DND-41 (cell line): ENCODE measurements around the gene DCC.

ENCODE experiments used
- ATAC-seq: fragments of 200-7000 bp; cut with Tn5 transposase; 3 replicates; pipeline ENCODE4 v1.9.1; 2021; ENCODE audit warnings: low read depth; ENCODE audit not compliant: insufficient read depth
- DNase-seq: peaks from one replicate; pipeline ENCODE4 v3.0.0-alpha.2; 2020
- H2AFZ ChIP-seq: 2 replicates; pipeline ENCODE4 v1.6.0; 2012; ENCODE audit warnings: low read depth, low read length
- H3K27ac ChIP-seq: 2 replicates; pipeline ENCODE4 v1.5.1; 2012; ENCODE audit warnings: low read length, inconsistent platforms
- H3K27me3 ChIP-seq: fragments of 200-600 bp; sonication (generic); 2 replicates; pipeline ENCODE4 v1.6.0; 2012; ENCODE audit warnings: low read length, mild to moderate bottlenecking, inconsistent platforms; ENCODE audit not compliant: insufficient read depth, poor library complexity
- H3K36me3 ChIP-seq: 2 replicates; pipeline ENCODE4 v1.5.1; 2012; ENCODE audit warnings: low read length, inconsistent platforms; ENCODE audit not compliant: insufficient read depth
- H3K4me1 ChIP-seq: 2 replicates; pipeline ENCODE4 v1.5.1; 2012; ENCODE audit warnings: mild to moderate bottlenecking, low read length; ENCODE audit not compliant: insufficient read depth
- H3K4me2 ChIP-seq: 2 replicates; pipeline ENCODE4 v1.6.0; 2012; ENCODE audit warnings: mild to moderate bottlenecking, moderate library complexity, low read length, inconsistent platforms; ENCODE audit not compliant: insufficient read depth
- H3K4me3 ChIP-seq, 2 experiments: fragments of 200-600 bp in 1 of 2; shearing (Covaris generic) in 1 of 2; 2 replicates each; pipeline ENCODE4 v1.5.1; 2012 to 2016; ENCODE audit warnings: inconsistent platforms in 2 of 2, low read length in 2 of 2, mild to moderate bottlenecking in 2 of 2, low read depth in 1 of 2, moderate library complexity in 1 of 2
- H3K79me2 ChIP-seq: 2 replicates; pipeline ENCODE4 v1.6.0; 2012; ENCODE audit warnings: low read length, inconsistent platforms; ENCODE audit not compliant: insufficient read depth
- H3K9ac ChIP-seq: 2 replicates; pipeline ENCODE4 v1.6.0; 2012; ENCODE audit warnings: low read depth, mild to moderate bottlenecking, inconsistent platforms, low read length, moderate library complexity
- H3K9me3 ChIP-seq: 2 replicates; pipeline ENCODE4 v1.5.1; 2012; ENCODE audit warnings: low read length, moderate library complexity, mild to moderate bottlenecking, inconsistent platforms; ENCODE audit not compliant: insufficient read depth, severe bottlenecking
- H4K20me1 ChIP-seq: 2 replicates; pipeline ENCODE4 v1.6.0; 2012; ENCODE audit warnings: low read length; ENCODE audit not compliant: insufficient read depth
- CTCF ChIP-seq: IDR thresholded peaks from 2 replicates; pipeline ENCODE4 v1.5.1; 2012; ENCODE audit warnings: borderline replicate concordance, low read length, moderate library complexity, mild to moderate bottlenecking; ENCODE audit not compliant: poor library complexity, severe bottlenecking; ENCODE audit errors: extremely low read depth
- EZH2 ChIP-seq: IDR thresholded peaks from 3 replicates; pipeline ENCODE4 v1.6.1; 2012; ENCODE audit warnings: borderline replicate concordance, low read depth, mild to moderate bottlenecking, moderate library complexity, low read length, inconsistent platforms; ENCODE audit not compliant: severe bottlenecking

Gene DCC

DNA sequence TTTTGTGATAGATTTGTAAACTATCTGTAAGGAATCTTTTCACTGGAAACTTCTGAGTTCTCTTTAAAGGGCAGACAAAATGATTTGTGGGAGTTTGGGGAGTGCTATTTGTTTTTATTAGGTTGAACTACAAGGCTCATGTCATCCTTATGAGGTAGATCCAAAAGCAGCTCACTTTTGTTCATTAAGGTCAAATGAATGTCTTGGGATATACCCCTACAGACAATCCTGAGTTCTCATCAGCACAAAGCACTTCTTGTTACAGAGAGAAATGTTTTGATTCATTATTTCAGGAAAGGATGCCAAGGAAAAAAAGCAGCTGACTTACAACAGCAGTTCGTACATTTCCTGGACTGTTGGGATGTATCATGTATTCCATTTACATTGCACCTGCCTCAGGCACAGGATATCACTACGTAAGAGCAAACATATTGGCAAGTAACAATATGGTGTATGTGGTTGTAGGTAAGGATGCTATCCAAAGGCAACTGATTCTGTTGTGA is 68.9 kb downstream of the DCC start:
- no peak overlapping the region for H3K9ac ChIP-seq
- no peak overlapping the region for H3K27ac ChIP-seq
- ATAC-seq (no peak), DNase-seq (no peak)
- no peak overlapping the region for H2AFZ ChIP-seq
- no peaks in the 10 kb centered on the region for H3K9me3 ChIP-seq
- no peak overlapping the region for H3K4me3 ChIP-seq
- H3K36me3 ChIP-seq: no peaks in the 10 kb centered on the region
- no peaks in the 10 kb centered on the region for H3K79me2 ChIP-seq
- no peaks in the 10 kb centered on the region for H3K4me1 ChIP-seq
- H3K4me2 ChIP-seq: no peak overlapping the region
- TF ChIP-seq EZH2 (no peak), CTCF (no peak)
- H3K27me3 ChIP-seq: no peaks in the 10 kb centered on the region
- H4K20me1 ChIP-seq: no peaks in the 10 kb centered on the region

- Histone ChIP-seq H2AFZ (no peak overlapping the region), H3K4me2 (no peak overlapping the region)
- no peak for ATAC-seq
Observed at GRCh38 chr18:52409727-52410126, 69.7 kb downstream of the DCC start.

DNA sequence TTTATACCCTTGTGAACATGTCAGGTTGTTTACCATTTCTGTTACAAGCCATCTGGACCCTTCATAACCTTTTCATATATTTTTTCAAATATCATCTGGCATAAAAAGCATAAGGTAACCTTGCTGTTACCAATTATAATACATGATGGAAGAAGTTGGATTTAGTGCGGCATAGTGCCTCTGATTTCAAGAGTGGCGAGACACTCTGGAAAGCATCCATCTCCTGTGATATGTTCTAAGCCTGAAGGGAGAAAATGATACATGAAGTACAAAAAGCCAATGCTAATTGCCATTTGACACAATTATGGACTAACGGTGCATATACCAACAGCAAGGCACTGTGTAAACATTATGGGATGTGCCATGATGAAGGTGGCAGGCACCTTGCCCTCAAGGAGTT is 75.1 kb downstream of the DCC start:
- ATAC-seq: no peak
- Histone ChIP-seq H3K4me2 (no peak overlapping the region), H3K4me1 (no peaks in the 10 kb centered on the region), H3K9me3 (no peaks in the 10 kb centered on the region), H3K9ac (no peak overlapping the region), H2AFZ (no peak overlapping the region), H3K27me3 (no peaks in the 10 kb centered on the region), H4K20me1 (no peaks in the 10 kb centered on the region), H3K79me2 (no peaks in the 10 kb centered on the region), H3K36me3 (no peaks in the 10 kb centered on the region), H3K27ac (no peak overlapping the region), H3K4me3 (no peak overlapping the region)
- no peak for DNase-seq
- no peak for TF ChIP-seq CTCF

More at GRCh38 chr18:52409727-52410126, 69.7 kb downstream of the DCC start:
- Histone ChIP-seq H3K9ac (no peak overlapping the region), H3K79me2 (no peaks in the 10 kb centered on the region), H3K4me3 (no peak overlapping the region), H3K4me1 (no peaks in the 10 kb centered on the region), H3K9me3 (no peaks in the 10 kb centered on the region), H3K36me3 (no peaks in the 10 kb centered on the region), H3K27me3 (no peaks in the 10 kb centered on the region), H4K20me1 (no peaks in the 10 kb centered on the region), H3K27ac (no peak overlapping the region)
- TF ChIP-seq EZH2 (no peak), CTCF (no peak)
- DNase-seq: no peak

GRCh38 chr18:52422985-52423601 is 83.1 kb downstream of the DCC start:
- no peak for TF ChIP-seq CTCF
- TF ChIP-seq EZH2: no peak
- Histone ChIP-seq H3K36me3 (no peaks in the 10 kb centered on the region), H3K79me2 (no peaks in the 10 kb centered on the region), H3K4me3 (no peak overlapping the region), H2AFZ (no peak overlapping the region), H4K20me1 (no peaks in the 10 kb centered on the region), H3K27ac (no peak overlapping the region), H3K4me2 (no peak overlapping the region), H3K9me3 (no peaks in the 10 kb centered on the region), H3K27me3 (no peaks in the 10 kb centered on the region), H3K9ac (no peak overlapping the region), H3K4me1 (no peaks in the 10 kb centered on the region)
- DNase-seq (no peak), ATAC-seq (no peak)
